HG03025 (cell line): ENCODE data around the gene EXOC6.
"Not testable (repeated sequence)": the region's sequence is repeated elsewhere in the genome, so short reads cannot be mapped to it uniquely, and the experiment has no call there.

Experiments used
- ATAC-seq: cut with Tn5 transposase; IDR thresholded peaks from one replicate; pipeline ENCODE4 v1.9.1; 2021; ENCODE audit warnings: mild to moderate bottlenecking, moderate library complexity; ENCODE audit not compliant: unreplicated experiment, low FRiP score

Gene EXOC6

GRCh38 chr10:93099670-93100069, 251.3 kb downstream of the EXOC6 start:
- ATAC-seq = no peak

- not testable (repeated sequence) for ATAC-seq
Measured at GRCh38 chr10:93101148-93101547, 252.8 kb downstream of the EXOC6 start.

GRCh38 chr10:93103953-93104352, 255.6 kb downstream of the EXOC6 start:
- no peak for ATAC-seq

DNA sequence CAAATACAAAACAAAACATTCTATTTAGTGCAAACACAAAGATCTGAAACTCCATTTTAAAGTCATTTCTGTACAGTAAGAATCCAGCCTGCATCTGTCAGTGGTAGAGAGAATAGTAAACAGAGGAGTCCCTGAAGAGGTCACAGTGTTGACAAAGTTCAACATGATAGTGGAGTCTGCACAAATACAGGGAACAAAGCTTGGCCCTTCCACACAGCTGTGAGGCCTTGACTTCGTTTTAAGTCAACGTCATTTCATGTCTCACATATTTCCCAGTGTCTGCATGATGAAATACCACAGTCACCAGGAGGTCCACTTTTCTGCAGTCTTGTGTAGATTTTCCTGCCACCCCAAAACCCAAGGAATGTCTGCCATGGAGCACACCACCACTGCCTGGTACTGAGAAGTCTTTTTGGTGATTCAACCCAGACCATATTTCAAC, 258.3 kb downstream of the EXOC6 start:
- no peak for ATAC-seq
